HG02938 (cell line): Measurements from ENCODE around the gene CCNYL1.
"Not testable (repeated sequence)": the region's sequence is repeated elsewhere in the genome, so short reads cannot be mapped to it uniquely, and the experiment has no call there.

Experiments used
- ATAC-seq: cut with Tn5 transposase; IDR thresholded peaks from one replicate; pipeline ENCODE4 v1.9.1; 2021; ENCODE audit warnings: mild to moderate bottlenecking, moderate library complexity; ENCODE audit not compliant: unreplicated experiment

CCNYL1 gene

GRCh38 chr2:207710814-207711740 lies at the start of gene CCNYL1:
Gene CCNYL1 (plus strand): TSS chr2:207711640. CDS start chr2:207711897, 257 bp downstream.
- ATAC-seq = peak; percentile 95

- peak; percentile 95 for ATAC-seq
These were observed 49.2 kb upstream of the CCNYL1 start for GRCh38 chr2:207662203-207662602.

GRCh38 chr2:207663870-207664545 lies 47.4 kb upstream of the CCNYL1 start:
- ATAC-seq = no peak

GRCh38 chr2:207670887-207671286 lies 40.6 kb upstream of the CCNYL1 start:
- ATAC-seq = no peak

- ATAC-seq = no peak
These were observed 38.0 kb upstream of the CCNYL1 start for GRCh38 chr2:207673431-207673830.

GRCh38 chr2:207674266-207674774 lies 37.1 kb upstream of the CCNYL1 start:
- no peak for ATAC-seq

- no peak for ATAC-seq
These were observed 36.6 kb upstream of the CCNYL1 start for GRCh38 chr2:207674826-207675225.

- peak; percentile 59 for ATAC-seq
These were observed 34.5 kb upstream of the CCNYL1 start for GRCh38 chr2:207676827-207677354.

- no peak for ATAC-seq
These were observed 30.0 kb upstream of the CCNYL1 start for GRCh38 chr2:207681431-207681830.

GRCh38 chr2:207682557-207682956 lies 28.9 kb upstream of the CCNYL1 start:
- ATAC-seq = no peak

- no peak for ATAC-seq
These were observed 28.0 kb upstream of the CCNYL1 start for GRCh38 chr2:207683438-207683837.

GRCh38 chr2:207683879-207684627 lies 27.4 kb upstream of the CCNYL1 start:
- no peak for ATAC-seq

GRCh38 chr2:207686812-207687211 lies 24.6 kb upstream of the CCNYL1 start:
- ATAC-seq = no peak

GRCh38 chr2:207688597-207688996 lies 22.8 kb upstream of the CCNYL1 start:
- no peak for ATAC-seq

GRCh38 chr2:207690845-207691461 lies 20.5 kb upstream of the CCNYL1 start:
- ATAC-seq = not testable (repeated sequence)

- no peak for ATAC-seq
These were observed 19.0 kb upstream of the CCNYL1 start for GRCh38 chr2:207692206-207693065.

- ATAC-seq = no peak
These were observed 17.7 kb upstream of the CCNYL1 start for GRCh38 chr2:207693641-207694249.

GRCh38 chr2:207694811-207695281 lies 16.6 kb upstream of the CCNYL1 start:
- no peak for ATAC-seq

GRCh38 chr2:207695293-207695692 lies 16.1 kb upstream of the CCNYL1 start:
- ATAC-seq = no peak
